A549 (cell line): ENCODE data around the gene DEAF1. TPM values are rescaled to one million over a fixed set of nuclear protein-coding genes. Genes with fewer than 3 reads are reported as not detected.

Experiments used
- ATAC-seq, 2 experiments: fragments of 200-7000 bp in 1 of 2; fragments of >200 bp in 1 of 2; cut with Nextera tagmentation in 1 of 2; cut with Tn5 transposase in 1 of 2; 3 replicates each; pipeline versions ENCODE4 v1.8.0 to v1.9.1; 2018 to 2020; ENCODE audit warnings: mild to moderate bottlenecking in 1 of 2, moderate library complexity in 1 of 2
- CTCF ChIA-PET: fragments of 300-600 bp; sonication (Branson Sonifier 250); formaldehyde crosslinking; extraction: SDS; loops from one replicate; lab custom pipeline; 2021; ENCODE audit warnings: antibody characterized with exemption, inconsistent platforms; lab: Yijun Ruan, JAX
- POLR2A ChIA-PET: fragments of 350-600 bp; formaldehyde crosslinking; extraction: SDS; loops from one replicate; lab custom pipeline; 2021; ENCODE audit warnings: antibody characterized with exemption, inconsistent platforms; lab: Yijun Ruan, JAX
- DNase-seq, 2 experiments: peaks; one replicate each; pipeline versions ENCODE4 v3.0.0 to v3.0.0-alpha.2; 2011 to 2016; ENCODE audit warnings: low read depth in 1 of 2, low spot score in 1 of 2
- FAIRE-seq: peaks from 2 replicates; lab custom pipeline; 2011; peaks lifted over from hg19 to GRCh38; lab: Jason Lieb, UNC
- H3K27ac ChIP-seq, 2 experiments: fragments of >200 bp; sonication (Bioruptor Twin); formaldehyde crosslinking; 3 replicates each; pipeline ENCODE4 v1.5.1; 2016 to 2017
- H3K4me1 ChIP-seq: fragments of >200 bp; sonication (Bioruptor Twin); formaldehyde crosslinking; 3 replicates; pipeline ENCODE4 v1.6.1; 2016
- H3K4me2 ChIP-seq: fragments of >200 bp; sonication (Bioruptor Twin); formaldehyde crosslinking; 3 replicates; pipeline ENCODE4 v1.6.1; 2016
- H3K4me3 ChIP-seq: fragments of >200 bp; sonication (Bioruptor Twin); formaldehyde crosslinking; 3 replicates; pipeline ENCODE4 v1.5.1; 2016
- H3K9me3 ChIP-seq: fragments of >200 bp; sonication (Bioruptor Twin); formaldehyde crosslinking; 3 replicates; pipeline ENCODE4 v1.6.1; 2016
- ATOH8 ChIP-seq: fragments of 250-450 bp; sonication (Bioruptor Pico); IDR thresholded peaks from 2 replicates; pipeline ENCODE4 v1.5.0; 2020; ENCODE audit warnings: low read depth, mild to moderate bottlenecking, moderate library complexity
- BHLHE40 ChIP-seq: IDR thresholded peaks from 2 replicates; pipeline ENCODE4 v1.6.1; 2012; ENCODE audit warnings: low read depth, low read length, inconsistent platforms
- CBX2 ChIP-seq: fragments of 200-600 bp; sonication (generic); IDR thresholded peaks from 2 replicates; pipeline ENCODE4 v1.6.1; 2016; ENCODE audit warnings: low read depth, mild to moderate bottlenecking, borderline replicate concordance
- CEBPB ChIP-seq, 2 experiments: fragments of >200 bp in 1 of 2; sonication (Bioruptor Twin) in 1 of 2; formaldehyde crosslinking in 1 of 2; IDR thresholded peaks; 2 replicates each; pipeline ENCODE4 v1.6.1; 2012 to 2016
- CTCF ChIP-seq: fragments of >200 bp; sonication (Bioruptor Twin); formaldehyde crosslinking; IDR thresholded peaks from 3 replicates; pipeline ENCODE4 v1.5.1; 2016
- EHF ChIP-seq: fragments of 250-450 bp; sonication (Bioruptor Pico); IDR thresholded peaks from 2 replicates; pipeline ENCODE4 v1.5.0; 2020; ENCODE audit warnings: mild to moderate bottlenecking
- ESRRA ChIP-seq: fragments of 150-350 bp; IDR thresholded peaks from 2 replicates; pipeline ENCODE4 v1.6.1; 2014; ENCODE audit warnings: mild to moderate bottlenecking, low read length, borderline replicate concordance
- FOSL2 ChIP-seq, 2 experiments: fragments of 450-650 bp in 1 of 2; fragments of >200 bp in 1 of 2; sonication (Bioruptor Twin) in 1 of 2; formaldehyde crosslinking; IDR thresholded peaks; 2 replicates each; pipeline versions ENCODE4 v1.5.0 to v1.6.1; 2016 to 2020; ENCODE audit warnings: mild to moderate bottlenecking in 1 of 2, moderate library complexity in 1 of 2
- GATA3 ChIP-seq: IDR thresholded peaks from 2 replicates; pipeline ENCODE4 v1.6.1; 2012; ENCODE audit warnings: borderline replicate concordance
- HEYL ChIP-seq: fragments of 250-450 bp; sonication (Bioruptor Pico); IDR thresholded peaks from 2 replicates; pipeline ENCODE4 v1.8.0; 2021; ENCODE audit warnings: mild to moderate bottlenecking, moderate library complexity
- KDM1A ChIP-seq: fragments of 200-600 bp; sonication (generic); IDR thresholded peaks from 2 replicates; pipeline ENCODE4 v1.6.1; 2016; ENCODE audit warnings: low read depth, mild to moderate bottlenecking
- MYC ChIP-seq: IDR thresholded peaks from 2 replicates; pipeline ENCODE4 v1.6.1; 2012; ENCODE audit warnings: mild to moderate bottlenecking, inconsistent platforms, low read length, improper control_type of control experiment, borderline replicate concordance
- NR3C1 ChIP-seq: fragments of >200 bp; sonication (Bioruptor Twin); formaldehyde crosslinking; IDR thresholded peaks from 3 replicates; pipeline ENCODE4 v1.6.1; 2017
- PHF8 ChIP-seq: fragments of 200-600 bp; sonication (generic); IDR thresholded peaks from 2 replicates; pipeline ENCODE4 v1.6.1; 2016; ENCODE audit warnings: low read depth, mild to moderate bottlenecking, antibody characterized with exemption, moderate library complexity, borderline replicate concordance
- POLR2AphosphoS2 ChIP-seq: conservative IDR thresholded peaks from 2 replicates; pipeline ENCODE4 v1.6.1; 2012; ENCODE audit warnings: low read length, improper control_type of control experiment, inconsistent platforms
- RAD21 ChIP-seq, 2 experiments: fragments of >200 bp in 1 of 2; sonication (Bioruptor Twin) in 1 of 2; formaldehyde crosslinking in 1 of 2; IDR thresholded peaks in 1 of 2; conservative IDR thresholded peaks in 1 of 2; 2 replicates in 1 of 2; 3 replicates in 1 of 2; pipeline ENCODE4 v1.6.1; 2012 to 2018; ENCODE audit warnings: inconsistent platforms in 1 of 2
- RFX5 ChIP-seq: fragments of 450-650 bp; IDR thresholded peaks from 2 replicates; pipeline ENCODE4 v1.7.1; 2014; ENCODE audit warnings: antibody characterized with exemption, mild to moderate bottlenecking, moderate library complexity
- SMC3 ChIP-seq: fragments of >200 bp; sonication (Bioruptor Twin); formaldehyde crosslinking; IDR thresholded peaks from 3 replicates; pipeline ENCODE4 v1.6.1; 2018; ENCODE audit warnings: inconsistent platforms
- USF2 ChIP-seq: fragments of 450-650 bp; IDR thresholded peaks from 2 replicates; pipeline ENCODE4 v1.6.1; 2014; ENCODE audit warnings: antibody characterized with exemption
- ZFP36 ChIP-seq: fragments of 450-650 bp; IDR thresholded peaks from 2 replicates; pipeline ENCODE4 v1.6.1; 2014; ENCODE audit warnings: borderline replicate concordance; ENCODE audit not compliant: partially characterized antibody
- ZNF302 ChIP-seq: fragments of 250-450 bp; sonication (Bioruptor Pico); IDR thresholded peaks from 2 replicates; pipeline ENCODE4 v1.9.0; 2021; ENCODE audit warnings: inconsistent platforms, mild to moderate bottlenecking, moderate library complexity
- ZSCAN20 ChIP-seq: fragments of 250-450 bp; sonication (Bioruptor Pico); IDR thresholded peaks from 2 replicates; pipeline ENCODE4 v1.8.0; 2022; ENCODE audit warnings: mild to moderate bottlenecking, moderate library complexity
- WGBS: methylation state at CpG from one replicate; pipeline ENCODE4 v1.1.6; 2017; ENCODE audit errors: missing lambda C conversion rate; 5-methylcytosine and 5-hydroxymethylcytosine counted together
- polyA plus RNA-seq, 4 experiments: library from polyadenylated mRNA; depleted of rRNA in 3 of 4; stranded (reverse); fragments of >200 nt; fragmentation: RNase III in 1 of 4; extraction: RNeasy Plus Mini Kit Qiagen cat#74134 plus additional on column Dnase treatment in 1 of 4; gene quantifications; 2 replicates in 3 of 4; 3 replicates in 1 of 4; pipeline ENCODE4 v1.2.3, GENCODE V29; 2011 to 2017

The DEAF1 gene
- polyA plus RNA-seq, 2 of the 4 experiments (the other 2 are of a cell fraction): 16.0 to 24.0 TPM

GRCh38 chr11:695288-695537 is 191 bp upstream of the DEAF1 start:
- DNase-seq (no peak), ATAC-seq (no peak; a peak in 1 of 6 replicates), FAIRE-seq (peak; percentile 82)
- Histone ChIP-seq H3K9me3 (no peaks in the 10 kb centered on the region), H3K4me3 (peak overlapping the region; percentile 81), H3K27ac (peak overlapping the region; percentile 95 to 98), H3K4me1 (peaks cover 47% of the 10 kb centered on the region), H3K4me2 (peak overlapping the region; percentile 60)
- WGBS: 0% methylated on average over 6 of the region's 25 CpGs
- POLR2A ChIA-PET: interaction anchor here (0.7 to 2.9 kb wide), 7 partner anchors 11 to 144 kb away, joined by 3 to 41 read pairs (median 7); partner anchors contain the start of genes EPS8L2 and TALDO1
- TF ChIP-seq CEBPB (IDR thresholded peaks at IDR 0.05) (no peak), POLR2AphosphoS2 (no peak), HEYL (CRISPR knock-in tag) (no peak)
- CTCF ChIA-PET: interaction anchor here (0.7 to 26.0 kb wide), 9 partner anchors 11 to 140 kb away, joined by 3 to 599 read pairs (median 12); partner anchors contain the start of gene EPS8L2

- FAIRE-seq (no peak), DNase-seq (no peak), ATAC-seq (no peak)
- H3K9me3 ChIP-seq: no peaks in the 10 kb centered on the region
- H3K4me2 ChIP-seq: peak overlapping the region; percentile 93
- H3K27ac ChIP-seq: peak overlapping the region; percentile 95 to 98
- ChIA-PET POLR2A (interaction anchor here (2.3 kb wide), 1 partner anchor 33 kb away, joined by 14 read pairs; no protein-coding TSS in a partner anchor), CTCF (interaction anchor here (0.9 to 26.0 kb wide), 3 partner anchors 11 to 31 kb away, joined by 3 to 599 read pairs (median 44); partner anchors contain the start of gene EPS8L2)
- no peak for TF ChIP-seq POLR2AphosphoS2
- no peak for TF ChIP-seq BHLHE40
- no peak for TF ChIP-seq ZNF302 (CRISPR knock-in tag)
- no peak for TF ChIP-seq ATOH8 (CRISPR knock-in tag)
- TF ChIP-seq RFX5: no peak
- TF ChIP-seq NR3C1: no peak
- 75% methylated on average over 9 of the region's 15 CpGs for WGBS
- H3K4me1 ChIP-seq: peaks cover 51% of the 10 kb centered on the region
- H3K4me3 ChIP-seq: peak overlapping the region; percentile 81
These were observed 997 bp downstream of the DEAF1 start for GRCh38 chr11:693887-694562.

GRCh38 chr11:693415-693831 is 1.6 kb downstream of the DEAF1 start:
- H3K27ac ChIP-seq: peak overlapping the region in 1 of 2 experiments; percentile 95; a peak in 3 of 6 replicates
- no peaks in the 10 kb centered on the region for H3K9me3 ChIP-seq
- ChIA-PET CTCF (interaction anchor here (0.9 to 26.0 kb wide), 3 partner anchors 10 to 31 kb away, joined by 3 to 599 read pairs (median 44); partner anchors contain the start of gene EPS8L2), POLR2A (no interaction called here)
- WGBS: 77% methylated on average over 13 of the region's 13 CpGs
- TF ChIP-seq EHF (CRISPR knock-in tag) (no peak), PHF8 (no peak), GATA3 (no peak), RAD21 (conservative IDR thresholded peaks at IDR 0.05 in 1 of 2, IDR thresholded peaks at IDR 0.05 in 1 of 2) (no peak), ESRRA (no peak), CTCF (no peak), MYC (no peak), FOSL2 (IDR thresholded peaks at IDR 0.05) (no peak), FOSL2 (CRISPR knock-in tag; IDR thresholded peaks at IDR 0.05) (no peak), BHLHE40 (no peak), CBX2 (no peak), ZSCAN20 (CRISPR knock-in tag) (no peak), HEYL (CRISPR knock-in tag) (no peak), SMC3 (no peak), KDM1A (no peak), ZFP36 (no peak), USF2 (no peak)
- no peak for DNase-seq
- peaks cover 50% of the 10 kb centered on the region for H3K4me1 ChIP-seq
- ATAC-seq: no peak
- peak overlapping the region; percentile 81; the same call in 2 of the 3 replicates for H3K4me3 ChIP-seq
- peak overlapping the region; percentile 93 for H3K4me2 ChIP-seq
- FAIRE-seq: no peak
